Heart left ventricle (tissue), 13 donors: Measurements from ENCODE around the gene SMYD5.
"Not testable (repeated sequence)": the region's sequence is repeated elsewhere in the genome, so short reads cannot be mapped to it uniquely, and the experiment has no call there.

Source experiments
- CTCF ChIP-seq, 12 donors: fragments of 200-600 bp; sonication (generic) in 4 of 12; IDR thresholded peaks; one replicate each; pipeline versions ENCODE4 v1.5.0 to v1.8.0; 2018 to 2022; ENCODE audit warnings: antibody characterized with exemption in 12 of 12, mild to moderate bottlenecking in 5 of 12
- POLR2A ChIP-seq, 2 donors: fragments of 450-650 bp; IDR thresholded peaks; one replicate each; pipeline ENCODE4 v1.6.1; 2017; ENCODE audit warnings: antibody characterized with exemption in 2 of 2, mild to moderate bottlenecking in 2 of 2, moderate library complexity in 2 of 2
- donor health status: ischemic (EF 13 %, LVEDD 7.1; RV severe dilation, severe dysfunction).
- donor health status: DM: no; HTN: yes; CAD: no.
- donor health status: DM: no; HTN: no; CAD: no.
- donor health status: ischemic (EF 25% LVEDD 6.9; RV normal size, moderate dysfunction).
- donor health status: ischemic (EF 25% LVEDD 5.7; RV mildly dilated, moderate dysfunction).
- donor health status: ischemic (EF 35%, LVEDD 5.7; RV mildly dilated, moderate dysfunction).
- donor health status: nonischemic (EF 11% LVEDD 7.7; RV severe dilation, severe dysfunction).
- donor health status: DM: yes; HTN: yes; CAD: no.
- donor health status: PGD.
- donor health status: ischemic (EF 29% LVEDD 5.4; RV normal size, mild dysfunction).
- donor health status: nonischemic (EF 23%, LVEDD 6.1; RV moderate dilation, normal function).

GRCh38 chr2:73168348-73168747 is 45.7 kb upstream of the SMYD5 start:
- not testable (repeated sequence) for TF ChIP-seq CTCF, POLR2A (IDR thresholded peaks at IDR 0.05)
